ENCODE measurements around the gene MRPL21. TPM values are rescaled to one million over a fixed set of nuclear protein-coding genes. Genes with fewer than 3 reads are reported as not detected.

The MRPL21 gene
- total and polyA plus RNA-seq, 2 of the 8 experiments (the other 6 are each of a cell fraction or from before 2014, with no cell fraction given) = 102 to 107 TPM

GRCh38 chr11:68912254-68912653 is 8.6 kb upstream of the MRPL21 start:
- POLR2A ChIA-PET (ENCODE audit: partially characterized antibody) = no interaction called here
- no peak for TF ChIP-seq CREB1 (IDR thresholded peaks at IDR 0.05)
- TF ChIP-seq, protein P1, sequence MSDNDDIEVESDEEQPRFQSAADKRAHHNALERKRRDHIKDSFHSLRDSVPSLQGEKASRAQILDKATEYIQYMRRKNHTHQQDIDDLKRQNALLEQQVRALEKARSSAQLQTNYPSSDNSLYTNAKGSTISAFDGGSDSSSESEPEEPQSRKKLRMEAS (IDR thresholded peaks at IDR 0.05) = no peak
- H3K36me3 ChIP-seq (ENCODE audit: control insufficient read depth in 2 of 4, insufficient read depth in 4 of 4, low read length in 3 of 4) = peaks cover 8 to 55% (median 26%) of the 10 kb centered on the region in 4 experiments

More at GRCh38 chr11:68912254-68912653, 8.6 kb upstream of the MRPL21 start:
- H2BK15ac ChIP-seq (ENCODE audit: low read length) = no peak overlapping the region
- DNase-seq (ENCODE audit: low read depth in 1 of 2, low spot score in 2 of 2) (no peak), FAIRE-seq (no peak)
- H2AK5ac ChIP-seq (ENCODE audit: low read depth, low read length) = no peak overlapping the region
- 97% methylated on average over 5 of the region's 5 CpGs; no CpG with 5 or more reads in 1 of the 2 experiments for WGBS, 2 experiments (ENCODE audit: extremely low coverage in 1 of 2, insufficient coverage in 1 of 2, insufficient read length in 1 of 2, insufficient replicate concordance in 2 of 2, low coverage in 1 of 2, low lambda C conversion rate in 2 of 2, missing lambda C conversion rate in 1 of 2)
- H4K20me1 ChIP-seq (replicated peaks in 1 of 2; ENCODE audit: control insufficient read depth in 1 of 2, insufficient read depth in 2 of 2, low read length in 2 of 2) = peaks cover 0 to 6% of the 10 kb centered on the region in 2 experiments
- H3K4me1 ChIP-seq (replicated peaks in 1 of 4; ENCODE audit: control insufficient read depth in 3 of 4, insufficient read depth in 4 of 4, low read length in 3 of 4) = no peaks in the 10 kb centered on the region
- H4K91ac ChIP-seq (replicated peaks; ENCODE audit: insufficient read length, low read length) = no peak overlapping the region
- H4K8ac ChIP-seq (ENCODE audit: extremely low read depth, insufficient read depth, low read length) = no peak overlapping the region
- no peak overlapping the region for H3K4ac ChIP-seq (replicated peaks; ENCODE audit: insufficient read length, low read depth, low read length)
- no peak overlapping the region for H3K14ac ChIP-seq (ENCODE audit: insufficient read length)
- no peak overlapping the region for H2BK12ac ChIP-seq (ENCODE audit: low read depth, low read length)
- no peaks in the 10 kb centered on the region for H3K79me2 ChIP-seq (ENCODE audit: control insufficient read depth in 1 of 2, insufficient read depth in 2 of 2, low read length in 2 of 2)
- no peak overlapping the region for H3K18ac ChIP-seq (ENCODE audit: extremely low read depth, low read length)
- H3K4me2 ChIP-seq (ENCODE audit: insufficient read depth in 1 of 2, low read depth in 2 of 2, low read length in 2 of 2) = no peak overlapping the region
- H2BK20ac ChIP-seq (ENCODE audit: low read length) = no peak overlapping the region
- no peaks in the 10 kb centered on the region for H3K23me2 ChIP-seq (ENCODE audit: low read depth, low read length)
- H3K56ac ChIP-seq (replicated peaks; ENCODE audit: insufficient read length, low read depth, low read length) = no peak overlapping the region
- CTCF ChIA-PET (ENCODE audit: partially characterized antibody) = interaction anchor here (0.6 to 1.1 kb wide), 3 partner anchors 17 to 116 kb away, joined by 3 read pairs; no protein-coding TSS in a partner anchor
- H3K9ac ChIP-seq (replicated peaks in 1 of 4; ENCODE audit: extremely low read depth in 1 of 4, low read depth in 3 of 4, low read length in 3 of 4) = no peak overlapping the region
- H3K27ac ChIP-seq (ENCODE audit: low read depth, low read length) = no peak overlapping the region
- no peaks in the 10 kb centered on the region for H3K9me3 ChIP-seq (ENCODE audit: insufficient read depth in 2 of 2, low read depth in 1 of 2, low read length in 1 of 2)
- no peak overlapping the region for H2AFZ ChIP-seq (ENCODE audit: low read length)
- H3K27me3 ChIP-seq (replicated peaks in 1 of 4; ENCODE audit: control insufficient read depth in 3 of 4, extremely low read depth in 1 of 4, insufficient read depth in 3 of 4, low read length in 3 of 4) = no peaks in the 10 kb centered on the region
- H2BK5ac ChIP-seq (ENCODE audit: low read depth, low read length) = no peak overlapping the region
- H3K79me1 ChIP-seq (ENCODE audit: low read depth, low read length) = no peaks in the 10 kb centered on the region
- H4K5ac ChIP-seq (ENCODE audit: insufficient read length, low read depth, low read length) = no peak overlapping the region
- H2BK120ac ChIP-seq (replicated peaks; ENCODE audit: low read depth, low read length) = no peak overlapping the region
- H3K23ac ChIP-seq (ENCODE audit: insufficient read length) = no peak overlapping the region
- H3K4me3 ChIP-seq (ENCODE audit: extremely low read depth in 1 of 4, insufficient read depth in 2 of 4, low read depth in 3 of 4, low read length in 4 of 4) = no peak overlapping the region
